Measurements from ENCODE around the gene HCST.

- TF ChIP-seq POLR2A (IDR thresholded peaks at IDR 0.05) = no peak
- TF ChIP-seq POLR2AphosphoS5 (IDR thresholded peaks at IDR 0.05; ENCODE audit: insufficient read depth in 1 of 2, low read depth in 1 of 2) = no peak
- TF ChIP-seq, protein P1, sequence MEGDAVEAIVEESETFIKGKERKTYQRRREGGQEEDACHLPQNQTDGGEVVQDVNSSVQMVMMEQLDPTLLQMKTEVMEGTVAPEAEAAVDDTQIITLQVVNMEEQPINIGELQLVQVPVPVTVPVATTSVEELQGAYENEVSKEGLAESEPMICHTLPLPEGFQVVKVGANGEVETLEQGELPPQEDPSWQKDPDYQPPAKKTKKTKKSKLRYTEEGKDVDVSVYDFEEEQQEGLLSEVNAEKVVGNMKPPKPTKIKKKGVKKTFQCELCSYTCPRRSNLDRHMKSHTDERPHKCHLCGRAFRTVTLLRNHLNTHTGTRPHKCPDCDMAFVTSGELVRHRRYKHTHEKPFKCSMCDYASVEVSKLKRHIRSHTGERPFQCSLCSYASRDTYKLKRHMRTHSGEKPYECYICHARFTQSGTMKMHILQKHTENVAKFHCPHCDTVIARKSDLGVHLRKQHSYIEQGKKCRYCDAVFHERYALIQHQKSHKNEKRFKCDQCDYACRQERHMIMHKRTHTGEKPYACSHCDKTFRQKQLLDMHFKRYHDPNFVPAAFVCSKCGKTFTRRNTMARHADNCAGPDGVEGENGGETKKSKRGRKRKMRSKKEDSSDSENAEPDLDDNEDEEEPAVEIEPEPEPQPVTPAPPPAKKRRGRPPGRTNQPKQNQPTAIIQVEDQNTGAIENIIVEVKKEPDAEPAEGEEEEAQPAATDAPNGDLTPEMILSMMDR (IDR thresholded peaks at IDR 0.05) = no peak
Measured at GRCh38 chr19:35901854-35902661, at the start of gene HCST.
